ENCODE results near the gene ITGA8. TPM values are rescaled to one million over a fixed set of nuclear protein-coding genes. Genes with fewer than 3 reads are reported as not detected.

Gene ITGA8
- polyA plus RNA-seq, 1 experiment, result 0.25 TPM

- POLR2A ChIA-PET, result no interaction called here
- Histone ChIP-seq H3K9me3 (ENCODE audit: control insufficient read depth, insufficient read depth, low read length) (no peaks in the 10 kb centered on the region), H3K4me3 (ENCODE audit: low read depth, low read length) (no peak overlapping the region), H3K27ac (ENCODE audit: low read depth, low read length) (no peak overlapping the region), H3K27me3 (ENCODE audit: control insufficient read depth, insufficient read depth, low read length) (peaks cover 10% of the 10 kb centered on the region)
- TF ChIP-seq CTCF (IDR thresholded peaks at IDR 0.05; ENCODE audit: low read depth, low read length), result no peak
- CTCF ChIA-PET, result no interaction called here
- no peak for DNase-seq (ENCODE audit: low read depth, low spot score)
Observed at GRCh38 chr10:15747632-15748031, 27.9 kb upstream of the ITGA8 start.

DNA sequence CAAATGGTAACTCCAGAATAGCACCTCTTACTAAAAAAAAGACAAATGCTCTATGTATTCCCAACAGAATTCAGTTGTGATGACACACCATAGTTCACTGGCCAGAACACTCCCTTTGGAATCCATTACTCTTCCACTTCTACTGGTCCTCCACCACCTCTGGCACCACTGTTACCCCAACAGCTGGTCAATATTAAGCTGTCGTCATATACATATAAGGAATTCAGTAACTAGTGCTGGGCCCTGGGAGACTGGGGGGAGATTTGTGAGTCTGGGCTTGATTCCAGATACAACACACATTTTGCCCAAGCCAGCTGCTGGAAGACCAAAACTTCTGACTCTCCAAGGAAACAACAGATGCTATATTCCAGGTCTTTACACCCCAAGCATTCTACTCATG lies 26.0 kb upstream of the ITGA8 start:
- no peak overlapping the region for H3K27ac ChIP-seq (ENCODE audit: low read depth, low read length)
- ChIA-PET POLR2A (no interaction called here), CTCF (interaction anchor here (1.2 kb wide), 1 partner anchor 312 kb away, joined by 5 read pairs; no protein-coding TSS in a partner anchor)
- TF ChIP-seq CTCF (IDR thresholded peaks at IDR 0.05; ENCODE audit: low read depth, low read length), result no peak
- H3K9me3 ChIP-seq (ENCODE audit: control insufficient read depth, insufficient read depth, low read length), result no peaks in the 10 kb centered on the region
- peaks cover 14% of the 10 kb centered on the region for H3K27me3 ChIP-seq (ENCODE audit: control insufficient read depth, insufficient read depth, low read length)
- no peak overlapping the region for H3K4me3 ChIP-seq (ENCODE audit: low read depth, low read length)
- no peak for DNase-seq (ENCODE audit: low read depth, low spot score)

- H3K4me3 ChIP-seq (ENCODE audit: low read depth, low read length), result no peak overlapping the region
- DNase-seq (ENCODE audit: low read depth, low spot score), result no peak
- POLR2A ChIA-PET, result no interaction called here
- CTCF ChIA-PET, result interaction anchor here (1.0 to 1.5 kb wide), 3 partner anchors 20 to 316 kb away, joined by 4 to 6 read pairs (median 5); no protein-coding TSS in a partner anchor
- no peak overlapping the region for H3K27ac ChIP-seq (ENCODE audit: low read depth, low read length)
- peaks cover 11% of the 10 kb centered on the region for H3K27me3 ChIP-seq (ENCODE audit: control insufficient read depth, insufficient read depth, low read length)
- peak; percentile 64 for TF ChIP-seq CTCF (IDR thresholded peaks at IDR 0.05; ENCODE audit: low read depth, low read length)
- no peaks in the 10 kb centered on the region for H3K9me3 ChIP-seq (ENCODE audit: control insufficient read depth, insufficient read depth, low read length)
Observed at GRCh38 chr10:15744217-15744865, 24.6 kb upstream of the ITGA8 start.

DNA sequence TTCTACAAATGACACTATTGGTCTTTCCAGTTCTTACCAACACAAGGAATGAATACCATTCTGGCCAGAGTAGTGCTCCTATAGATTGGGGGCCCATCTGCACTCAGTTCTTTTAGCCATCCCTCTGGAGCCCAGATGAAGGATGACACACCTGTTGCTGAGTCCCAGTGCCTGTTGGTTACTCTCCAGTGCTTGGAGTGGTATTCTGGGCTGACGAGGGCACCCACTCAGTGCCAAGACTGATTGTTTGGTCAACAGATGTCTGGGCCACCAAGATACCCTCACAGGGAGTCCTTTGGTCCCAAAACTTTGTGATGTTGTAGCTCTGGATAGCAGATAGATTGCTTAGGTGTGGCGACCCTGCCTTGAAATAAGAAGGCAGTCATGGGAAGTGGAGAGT lies 23.7 kb upstream of the ITGA8 start:
- Histone ChIP-seq H3K27ac (ENCODE audit: low read depth, low read length) (no peak overlapping the region), H3K9me3 (ENCODE audit: control insufficient read depth, insufficient read depth, low read length) (no peaks in the 10 kb centered on the region), H3K27me3 (ENCODE audit: control insufficient read depth, insufficient read depth, low read length) (peaks cover 6% of the 10 kb centered on the region), H3K4me3 (ENCODE audit: low read depth, low read length) (no peak overlapping the region)
- POLR2A ChIA-PET, result no interaction called here
- TF ChIP-seq CTCF (IDR thresholded peaks at IDR 0.05; ENCODE audit: low read depth, low read length), result no peak
- DNase-seq (ENCODE audit: low read depth, low spot score), result no peak
- CTCF ChIA-PET, result interaction anchor here (1.5 kb wide), 1 partner anchor 19 kb away, joined by 5 read pairs; no protein-coding TSS in a partner anchor

GRCh38 chr10:15742836-15743235 lies 23.1 kb upstream of the ITGA8 start:
- POLR2A ChIA-PET, result no interaction called here
- no peak for DNase-seq (ENCODE audit: low read depth, low spot score)

More at GRCh38 chr10:15742836-15743235, 23.1 kb upstream of the ITGA8 start:
- CTCF ChIA-PET, result interaction anchor here (0.6 to 1.5 kb wide), 3 partner anchors 13 to 314 kb away, joined by 3 to 5 read pairs (median 3); no protein-coding TSS in a partner anchor
- Histone ChIP-seq H3K4me3 (ENCODE audit: low read depth, low read length) (no peak overlapping the region), H3K27me3 (ENCODE audit: control insufficient read depth, insufficient read depth, low read length) (peaks cover 7% of the 10 kb centered on the region), H3K27ac (ENCODE audit: low read depth, low read length) (no peak overlapping the region), H3K9me3 (ENCODE audit: control insufficient read depth, insufficient read depth, low read length) (no peaks in the 10 kb centered on the region)
- TF ChIP-seq CTCF (IDR thresholded peaks at IDR 0.05; ENCODE audit: low read depth, low read length), result no peak

Data from AG04450 (cell line).